AG20443 (cell line): ENCODE data around the gene EVX1.

Experiments used
- DNase-seq: peaks from one replicate; pipeline ENCODE4 v3.0.0; 2012; ENCODE audit warnings: low spot score, mixed read lengths

EVX1 gene

DNA sequence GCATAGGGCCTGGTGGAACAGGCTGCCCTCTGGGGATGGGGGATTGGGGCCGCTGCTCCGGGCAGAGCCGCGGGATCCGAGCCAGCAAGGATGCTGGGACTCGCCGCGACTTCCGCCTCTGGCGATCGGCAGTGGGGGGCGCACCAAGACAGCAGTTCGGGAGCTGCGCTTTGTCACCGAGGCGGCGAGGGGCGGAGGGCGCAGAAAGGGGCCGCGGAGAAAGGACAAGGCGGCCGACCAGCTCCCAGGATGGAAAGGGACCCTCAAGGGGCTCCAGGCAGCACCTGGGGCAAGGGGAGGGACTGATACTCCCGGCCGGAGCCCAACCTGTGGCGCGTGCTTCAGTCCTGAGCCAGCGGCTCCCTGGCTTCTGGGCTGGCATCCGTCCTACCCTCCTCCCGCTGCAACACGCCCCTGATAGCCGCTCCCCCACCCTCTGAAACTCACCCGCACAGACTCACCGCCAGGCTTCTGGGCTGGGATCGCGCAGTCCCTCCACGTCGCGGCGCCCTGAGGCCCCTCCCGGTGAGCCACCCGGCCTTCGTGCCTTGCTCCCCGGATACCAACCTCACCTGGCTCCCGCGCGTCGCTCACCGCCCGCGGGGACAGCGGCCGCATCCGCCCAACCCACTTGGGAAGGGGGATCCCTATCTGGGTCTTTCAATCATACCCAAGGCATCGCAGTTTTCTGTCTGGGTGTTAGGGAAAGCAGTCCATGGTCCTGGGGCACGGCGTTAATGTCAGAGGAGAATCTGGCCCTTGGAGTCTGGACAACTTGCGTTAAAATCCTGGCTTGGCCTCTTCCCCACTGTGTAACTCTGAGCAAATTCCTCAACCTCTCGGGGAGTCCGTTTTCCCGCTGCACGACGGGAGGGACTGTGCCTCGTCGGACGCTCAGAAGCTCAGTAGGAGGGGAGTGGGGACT, 7.0 kb upstream of the EVX1 start:
- peak; percentile 75 for DNase-seq

DNA sequence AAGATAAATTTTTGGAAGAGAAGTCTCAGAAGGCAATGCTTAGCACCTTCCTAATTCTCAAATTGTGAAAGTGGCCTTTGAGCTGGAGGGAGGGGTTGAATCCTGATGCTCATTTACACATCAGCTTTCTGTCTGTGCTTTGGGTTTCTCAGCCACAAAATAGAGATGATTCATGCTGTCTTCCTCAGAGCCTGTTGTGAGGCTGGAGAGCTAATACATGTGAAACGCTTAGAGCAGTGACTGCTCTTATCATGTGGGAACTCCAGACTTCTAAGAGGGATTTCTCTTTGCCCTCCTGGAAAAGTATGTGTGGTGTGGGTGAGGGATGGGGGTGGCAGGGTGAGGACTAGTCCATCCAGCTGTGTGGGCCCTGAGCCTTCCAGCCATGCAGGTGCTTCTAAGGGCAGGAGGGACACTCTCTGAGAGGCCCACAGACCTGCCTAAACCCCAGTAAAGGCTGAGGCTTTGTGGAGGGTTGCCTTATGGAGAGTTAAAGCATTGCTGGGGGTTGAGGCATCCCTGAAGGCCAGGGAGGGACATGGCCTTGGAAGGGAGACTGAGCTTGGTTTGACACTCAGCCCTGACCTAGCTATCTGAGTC, 4.8 kb upstream of the EVX1 start:
- DNase-seq: peak; percentile 78

DNA sequence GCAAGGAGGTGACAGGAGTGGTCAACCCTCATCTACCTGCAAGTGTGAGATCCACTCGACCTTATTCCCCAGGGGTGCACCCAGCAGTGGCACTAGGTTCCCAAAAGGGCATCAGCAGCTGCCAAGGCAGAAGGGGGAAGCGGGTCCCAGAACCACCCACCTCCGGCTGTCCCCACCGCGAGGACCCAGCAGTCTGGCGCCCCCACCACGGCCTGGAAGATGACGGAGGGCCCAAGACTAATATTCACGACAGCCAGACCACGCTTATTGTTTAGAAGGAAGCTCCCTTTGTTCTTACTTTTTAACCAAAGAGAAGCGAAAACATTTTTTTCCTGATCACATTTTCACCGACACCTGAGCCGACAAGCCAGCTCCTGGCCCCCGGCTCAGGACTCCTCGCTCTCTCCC, 3.6 kb upstream of the EVX1 start:
- DNase-seq: no peak

DNA sequence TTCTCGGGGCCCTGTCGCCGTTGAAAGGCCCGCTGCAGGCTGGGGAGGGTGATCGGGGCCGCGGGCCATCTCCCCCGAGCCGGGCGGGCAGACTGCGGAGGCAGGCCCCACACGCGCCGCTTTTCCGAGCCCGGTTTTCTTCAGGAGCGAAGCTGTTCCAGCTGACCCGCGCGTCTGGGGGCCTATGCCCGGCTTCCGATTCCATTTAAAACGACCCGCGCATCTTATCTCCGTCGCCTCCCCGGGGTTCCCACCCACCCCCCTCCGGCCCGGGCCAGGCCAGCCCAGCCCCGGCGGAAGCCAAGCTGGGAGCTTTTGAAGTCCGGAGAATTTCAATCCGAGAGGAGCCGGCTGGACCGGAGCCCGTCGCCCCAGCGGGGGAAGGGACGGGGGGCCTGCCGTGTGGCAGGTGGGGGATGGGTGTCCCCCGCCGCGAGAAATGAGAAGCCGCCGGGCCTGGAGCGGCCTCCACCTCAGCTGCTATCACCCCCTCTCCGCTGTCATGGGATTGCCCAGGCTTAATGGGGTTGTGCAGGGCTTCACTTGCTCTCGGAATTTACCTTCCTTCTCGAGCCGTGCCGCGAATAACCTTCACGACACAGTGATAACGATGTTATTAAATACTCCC, 3.1 kb upstream of the EVX1 start:
- no peak for DNase-seq

DNA sequence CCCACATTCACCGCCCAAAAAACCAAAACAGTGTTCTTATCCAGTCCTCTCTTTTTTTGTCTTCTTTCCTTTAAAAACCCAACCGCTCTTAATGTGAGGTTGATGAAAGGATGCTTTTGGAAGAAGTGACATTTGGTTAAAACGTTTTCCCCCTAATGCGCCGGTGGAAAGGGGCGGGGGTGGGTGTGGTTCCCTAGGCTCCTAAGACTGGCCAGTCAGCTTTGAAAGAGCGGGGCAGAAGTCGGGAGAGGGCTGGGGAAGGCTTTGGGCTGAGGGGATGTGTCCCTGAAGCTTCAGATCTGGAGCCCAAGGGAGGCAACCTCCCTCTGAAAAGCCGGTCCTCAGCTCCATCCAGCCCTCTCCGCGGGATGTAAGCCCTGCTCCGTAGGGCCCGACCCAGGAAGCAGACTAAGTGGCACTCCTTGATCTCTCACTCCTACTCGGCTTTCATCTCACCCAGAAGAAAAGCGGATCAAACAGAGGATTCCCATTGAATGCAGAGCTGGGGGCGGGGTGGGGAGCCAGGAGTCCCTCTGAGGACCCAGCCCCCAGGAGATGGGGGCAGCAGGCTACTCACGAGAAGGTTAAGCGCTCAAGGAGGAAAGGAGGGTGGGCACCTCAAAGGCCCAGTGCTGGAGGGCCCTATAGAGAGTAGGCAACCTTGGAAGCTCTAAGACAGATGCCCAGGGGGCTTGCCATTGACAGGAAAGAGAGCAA, 2.4 kb upstream of the EVX1 start:
- DNase-seq: no peak

DNA sequence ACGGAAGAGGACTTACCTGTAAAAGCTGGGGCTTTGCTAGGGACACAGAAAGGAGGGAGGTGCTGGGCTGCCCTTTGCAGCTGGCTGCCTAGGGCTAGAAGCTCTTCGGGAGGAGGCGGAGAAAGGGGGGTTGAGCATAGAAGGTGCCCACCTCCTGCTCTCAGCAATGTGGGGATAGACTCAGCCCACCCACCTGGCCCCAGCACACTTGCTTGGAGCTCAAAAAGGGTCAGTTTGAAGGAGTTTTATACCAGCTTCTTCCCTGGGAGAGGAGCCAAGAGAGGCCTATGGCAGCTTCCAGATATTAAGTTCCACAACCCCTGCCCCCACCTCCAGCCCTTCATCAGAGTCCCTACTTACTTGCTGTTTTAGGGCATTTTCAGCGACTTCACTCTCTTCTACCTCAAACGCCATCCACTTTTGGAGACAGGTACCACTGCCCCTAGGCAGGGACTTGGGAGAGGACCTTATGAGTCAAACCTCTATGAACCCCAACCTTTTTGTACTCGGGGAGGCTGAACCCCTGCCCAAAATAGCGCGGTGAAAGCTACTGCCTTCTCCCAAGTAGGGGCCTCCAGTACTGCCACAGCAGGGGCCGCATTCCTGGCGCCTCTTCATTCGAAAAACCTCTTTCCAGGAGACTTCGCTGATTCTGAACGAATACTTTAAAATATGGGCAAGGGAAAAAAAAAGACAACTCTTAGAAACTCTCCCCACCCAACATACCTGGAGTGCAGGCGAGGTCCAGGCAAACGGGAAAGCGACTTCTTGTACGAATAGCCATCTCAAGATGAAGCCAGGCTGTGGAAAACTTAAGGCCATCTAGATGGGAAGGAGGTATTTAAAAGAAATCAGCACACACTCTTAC, 1.2 kb upstream of the EVX1 start:
- DNase-seq: no peak

DNA sequence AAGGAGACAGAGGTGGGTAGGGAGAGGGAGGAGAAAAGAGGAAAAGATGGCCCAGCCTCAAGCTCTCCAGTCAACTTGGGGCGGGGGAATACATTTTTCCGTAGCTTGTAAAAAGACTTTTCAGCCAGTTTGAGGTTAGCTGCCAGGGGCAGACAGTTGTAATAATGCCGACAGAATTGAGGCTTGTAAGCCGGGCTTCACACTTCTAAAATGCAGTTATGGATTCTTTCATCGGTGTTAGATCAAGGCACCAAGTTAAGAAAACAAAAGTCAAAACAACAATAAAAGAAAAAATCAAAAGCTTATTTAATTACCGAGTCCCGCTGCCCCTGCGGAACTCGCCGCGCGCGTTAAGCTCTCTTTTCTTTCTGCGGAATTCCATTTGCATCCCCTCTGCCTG, 448 bp upstream of the EVX1 start:
- no peak for DNase-seq

DNA sequence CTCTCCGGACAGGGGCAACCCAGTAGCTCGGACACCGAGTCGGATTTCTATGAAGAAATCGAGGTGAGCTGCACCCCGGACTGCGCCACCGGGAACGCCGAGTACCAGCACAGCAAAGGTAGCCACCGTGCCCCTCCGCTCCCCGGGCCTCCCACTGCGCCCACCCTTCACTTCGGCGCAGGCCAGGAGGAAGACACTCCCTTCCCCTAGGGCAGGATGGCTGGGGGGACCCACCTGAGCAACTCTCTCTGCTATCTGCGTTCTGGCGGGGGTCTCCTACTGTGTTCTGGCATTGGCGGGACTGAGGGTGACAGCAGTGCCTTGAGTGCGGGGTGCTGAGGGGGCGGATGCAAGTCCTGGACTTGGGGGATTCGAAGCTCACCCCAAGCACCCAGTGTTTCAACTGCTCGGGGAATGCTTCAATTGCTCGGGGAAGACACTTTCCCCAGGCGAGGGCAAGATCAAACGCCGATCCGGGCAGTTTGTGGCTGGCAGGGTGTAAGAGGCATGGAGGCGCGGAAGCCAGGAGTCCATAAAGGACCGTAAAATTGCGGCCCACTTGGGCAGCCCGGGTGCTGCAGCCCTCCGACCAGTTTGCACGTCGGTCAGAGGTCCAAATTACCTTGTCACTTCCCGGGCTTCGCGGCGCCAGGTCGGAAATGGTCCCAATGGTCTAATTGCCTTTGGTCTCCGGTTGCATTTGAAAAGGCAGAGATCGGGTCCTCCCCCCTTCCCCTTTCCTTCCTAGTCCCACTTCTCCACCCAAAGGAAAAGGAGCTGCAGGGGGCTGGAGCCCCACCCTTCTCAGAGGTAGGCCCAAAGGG, 950 bp downstream of the EVX1 start:
- DNase-seq: no peak

DNA sequence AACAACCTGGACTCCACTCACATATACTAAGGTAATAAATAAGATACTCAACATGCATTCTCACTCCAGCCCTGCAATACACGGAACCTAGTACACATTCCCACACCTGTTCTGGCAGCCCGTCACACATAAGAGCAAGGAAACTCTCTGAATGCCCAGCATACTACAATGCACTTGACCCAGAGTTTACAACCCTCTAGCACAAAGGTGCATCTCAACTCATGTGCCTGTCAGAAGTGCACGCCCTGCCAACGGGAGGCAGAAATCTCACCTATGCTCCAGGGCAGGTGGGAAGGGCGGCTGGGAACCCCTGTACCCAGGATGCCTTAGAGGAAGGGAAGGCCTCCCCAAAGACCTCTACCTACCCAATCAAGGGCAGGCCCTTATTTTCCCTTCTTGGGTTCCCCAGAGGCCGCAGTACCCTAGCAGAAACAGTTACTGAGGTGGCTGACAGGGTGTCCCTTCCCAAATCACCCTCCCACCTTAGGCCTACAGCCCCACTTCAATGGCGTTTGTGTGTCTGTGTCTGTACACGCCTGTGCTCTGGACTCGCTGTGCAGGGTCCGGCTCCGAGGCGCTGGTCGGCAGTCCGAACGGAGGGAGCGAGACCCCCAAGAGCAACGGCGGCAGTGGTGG, 2.0 kb downstream of the EVX1 start:
- DNase-seq: no peak

DNA sequence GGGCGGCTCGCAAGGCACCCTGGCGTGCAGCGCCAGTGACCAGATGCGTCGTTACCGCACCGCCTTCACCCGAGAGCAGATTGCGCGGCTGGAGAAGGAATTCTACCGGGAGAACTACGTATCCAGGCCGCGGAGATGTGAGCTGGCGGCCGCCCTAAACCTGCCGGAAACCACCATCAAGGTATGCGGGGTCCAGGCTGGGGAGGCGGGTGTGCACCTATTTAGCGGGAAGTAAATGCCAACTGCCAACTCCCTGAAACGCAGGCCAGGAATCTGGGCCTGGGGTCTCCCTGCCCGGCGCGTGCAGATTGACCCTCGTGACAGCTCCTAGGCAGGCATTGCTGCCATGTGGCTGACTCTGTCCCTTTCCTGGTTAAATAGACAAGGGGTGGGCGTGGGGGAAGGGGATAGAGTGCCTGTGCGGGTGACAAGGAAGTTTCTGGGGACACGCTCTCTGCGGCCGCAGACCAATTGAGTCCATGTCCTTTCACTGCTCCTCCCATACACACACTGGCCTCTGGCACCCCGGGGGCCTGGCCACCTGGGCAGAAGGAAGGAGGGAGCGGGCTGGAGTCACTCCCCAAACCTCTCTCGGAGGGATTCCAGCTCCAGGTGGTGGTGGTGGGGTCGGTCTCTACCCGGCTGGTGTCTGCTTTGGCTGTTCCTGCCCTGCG, 2.7 kb downstream of the EVX1 start:
- DNase-seq: no peak

DNA sequence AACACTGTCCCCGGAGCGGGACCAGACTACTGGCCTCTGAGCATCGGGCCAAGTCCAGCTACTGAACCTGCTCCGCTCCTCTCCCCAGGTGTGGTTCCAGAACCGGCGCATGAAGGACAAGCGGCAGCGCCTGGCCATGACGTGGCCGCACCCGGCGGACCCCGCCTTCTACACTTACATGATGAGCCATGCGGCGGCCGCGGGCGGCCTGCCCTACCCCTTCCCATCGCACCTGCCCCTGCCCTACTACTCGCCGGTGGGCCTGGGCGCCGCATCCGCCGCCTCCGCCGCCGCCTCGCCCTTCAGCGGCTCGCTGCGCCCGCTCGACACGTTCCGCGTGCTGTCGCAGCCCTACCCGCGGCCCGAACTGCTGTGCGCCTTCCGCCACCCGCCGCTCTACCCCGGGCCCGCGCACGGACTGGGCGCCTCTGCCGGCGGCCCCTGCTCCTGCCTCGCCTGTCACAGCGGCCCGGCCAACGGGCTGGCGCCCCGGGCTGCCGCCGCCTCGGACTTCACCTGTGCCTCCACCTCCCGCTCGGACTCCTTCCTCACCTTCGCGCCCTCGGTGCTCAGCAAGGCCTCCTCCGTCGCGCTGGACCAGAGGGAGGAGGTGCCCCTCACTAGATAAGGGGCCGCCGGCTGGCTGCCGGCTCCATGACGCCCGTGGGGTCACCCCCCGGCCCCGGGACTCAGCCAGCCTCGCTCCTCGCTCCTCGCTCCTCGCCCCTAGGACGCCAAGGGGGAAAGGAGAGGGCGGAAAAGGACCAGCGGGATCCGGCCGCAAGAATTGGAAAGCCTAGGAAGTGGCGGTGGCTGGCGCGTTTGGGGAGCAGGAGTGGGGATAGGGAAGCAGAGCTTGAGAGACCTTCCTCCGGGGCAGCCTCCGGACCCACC, 3.4 kb downstream of the EVX1 start:
- DNase-seq: peak; percentile 35

DNA sequence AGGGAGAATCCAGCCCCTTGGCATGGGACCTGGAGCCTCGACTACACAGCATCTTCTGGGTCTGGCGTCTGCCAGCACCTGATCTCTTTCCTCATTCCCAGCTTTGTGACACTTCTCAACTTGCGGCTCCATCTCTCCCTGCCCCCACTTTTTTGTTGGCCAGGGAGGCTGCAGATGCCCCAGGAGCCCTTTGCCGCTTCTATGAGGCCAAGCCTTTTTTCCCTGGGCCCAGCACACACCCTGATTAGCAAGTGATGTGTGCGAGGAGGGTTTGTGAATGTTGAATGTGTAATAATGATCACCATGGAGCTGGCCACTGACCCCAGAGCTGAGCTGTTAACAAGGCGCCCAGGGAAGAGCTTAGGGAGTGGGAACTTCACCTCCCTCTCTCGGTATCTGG, 4.4 kb downstream of the EVX1 start:
- DNase-seq: no peak

DNA sequence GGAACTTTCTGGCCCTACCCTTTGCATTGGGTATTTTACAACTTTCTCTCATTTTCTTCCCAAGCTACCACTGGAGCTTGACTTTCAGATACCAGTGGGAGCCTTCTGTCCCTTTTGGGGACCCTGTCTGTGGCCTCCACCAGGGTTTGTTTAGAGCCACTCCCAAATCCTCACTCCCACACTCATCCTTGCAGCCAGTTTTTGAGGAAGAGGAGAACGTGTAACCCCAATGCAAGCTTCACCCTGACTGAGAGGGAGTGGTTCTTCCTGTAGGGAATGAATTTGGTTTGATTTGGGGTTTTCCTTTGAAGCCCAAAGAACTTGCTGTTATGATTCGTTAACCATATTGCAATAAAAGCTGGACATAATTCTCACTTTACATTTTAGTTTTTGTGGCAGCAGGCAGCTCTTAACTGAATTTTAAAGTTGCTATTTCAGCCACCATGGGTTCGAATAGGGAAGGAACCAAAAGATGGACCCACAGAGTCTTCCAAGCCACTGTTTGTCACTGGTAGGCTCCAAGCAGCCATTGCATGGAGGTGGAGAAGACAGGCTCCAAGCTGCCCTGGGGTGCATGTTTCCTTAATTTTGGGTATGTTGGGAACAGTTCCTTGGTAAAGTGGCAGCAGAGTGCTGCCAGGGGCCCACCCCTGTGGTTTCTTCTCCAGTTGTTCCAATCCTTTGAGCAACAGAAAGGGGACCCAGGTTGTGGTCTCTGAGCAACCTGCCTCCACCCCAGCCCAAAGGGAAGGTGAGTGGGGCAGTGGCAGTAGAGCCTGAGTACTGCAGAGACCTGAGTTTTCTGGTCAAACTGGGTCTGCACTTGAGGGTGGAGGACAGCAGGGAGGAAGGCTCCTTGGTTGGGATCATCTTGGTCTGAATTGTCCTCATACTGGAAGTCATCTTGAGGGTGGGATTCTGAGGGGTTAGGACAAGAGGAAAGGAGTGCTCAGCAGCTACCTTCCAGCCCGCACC, 5.1 kb downstream of the EVX1 start:
- no peak for DNase-seq

DNA sequence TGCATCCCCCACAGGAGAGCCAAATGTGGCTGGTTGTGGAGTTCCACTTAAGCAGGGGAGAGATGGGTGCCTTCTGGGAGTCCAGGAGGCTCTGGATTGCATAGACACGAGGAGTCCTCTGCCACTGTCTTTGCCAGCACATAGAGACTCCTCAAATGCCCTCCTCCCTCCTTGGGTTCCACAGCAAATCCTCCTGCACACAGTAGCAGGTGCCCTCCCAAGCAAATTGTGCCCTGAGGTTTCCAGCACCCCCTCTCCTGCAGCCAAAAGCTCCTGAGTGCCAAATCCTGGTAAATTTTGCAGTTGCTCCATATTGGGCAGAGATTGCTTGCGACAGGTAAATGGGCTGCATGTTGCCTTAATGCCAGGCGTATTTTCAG, 5.8 kb downstream of the EVX1 start:
- no peak for DNase-seq

DNA sequence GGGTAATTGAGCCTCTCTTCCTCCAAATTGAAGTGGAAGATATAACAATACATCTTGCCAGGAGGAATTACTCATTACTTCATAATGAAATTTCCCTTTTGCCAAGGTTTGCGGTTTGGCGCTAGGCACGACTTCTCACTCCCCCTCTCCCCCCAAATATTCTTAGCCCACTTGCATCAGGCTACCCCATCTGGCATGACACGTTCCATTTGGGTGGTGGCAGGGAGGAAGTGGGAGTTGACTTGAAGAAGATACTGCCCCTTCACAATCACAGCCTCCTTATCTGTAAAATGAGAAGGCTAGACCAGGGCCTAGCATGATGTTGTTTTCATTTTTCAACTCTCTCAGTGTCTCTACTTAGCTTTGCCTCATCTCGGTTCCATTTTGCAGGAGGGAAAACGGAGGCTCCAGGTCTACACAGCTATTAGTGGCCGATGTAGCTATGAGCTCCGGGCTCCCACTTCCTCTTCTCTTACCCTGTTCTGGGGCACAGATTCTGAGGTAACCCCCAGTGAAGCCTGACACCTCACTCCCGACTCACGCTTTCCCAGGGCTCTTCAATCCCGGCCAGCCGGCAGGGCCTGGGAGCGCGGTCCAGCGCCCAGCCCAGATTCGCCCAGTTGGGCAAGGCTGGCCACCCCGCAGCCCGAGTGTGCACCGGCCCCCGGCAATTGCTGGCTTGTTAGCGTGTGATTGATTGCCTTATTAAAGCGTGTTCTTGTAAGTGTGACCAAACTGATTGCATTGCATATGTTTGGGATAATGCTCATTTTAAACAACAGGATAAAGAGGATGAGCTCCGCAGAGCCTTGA, 6.5 kb downstream of the EVX1 start:
- DNase-seq: peak; percentile 92

DNA sequence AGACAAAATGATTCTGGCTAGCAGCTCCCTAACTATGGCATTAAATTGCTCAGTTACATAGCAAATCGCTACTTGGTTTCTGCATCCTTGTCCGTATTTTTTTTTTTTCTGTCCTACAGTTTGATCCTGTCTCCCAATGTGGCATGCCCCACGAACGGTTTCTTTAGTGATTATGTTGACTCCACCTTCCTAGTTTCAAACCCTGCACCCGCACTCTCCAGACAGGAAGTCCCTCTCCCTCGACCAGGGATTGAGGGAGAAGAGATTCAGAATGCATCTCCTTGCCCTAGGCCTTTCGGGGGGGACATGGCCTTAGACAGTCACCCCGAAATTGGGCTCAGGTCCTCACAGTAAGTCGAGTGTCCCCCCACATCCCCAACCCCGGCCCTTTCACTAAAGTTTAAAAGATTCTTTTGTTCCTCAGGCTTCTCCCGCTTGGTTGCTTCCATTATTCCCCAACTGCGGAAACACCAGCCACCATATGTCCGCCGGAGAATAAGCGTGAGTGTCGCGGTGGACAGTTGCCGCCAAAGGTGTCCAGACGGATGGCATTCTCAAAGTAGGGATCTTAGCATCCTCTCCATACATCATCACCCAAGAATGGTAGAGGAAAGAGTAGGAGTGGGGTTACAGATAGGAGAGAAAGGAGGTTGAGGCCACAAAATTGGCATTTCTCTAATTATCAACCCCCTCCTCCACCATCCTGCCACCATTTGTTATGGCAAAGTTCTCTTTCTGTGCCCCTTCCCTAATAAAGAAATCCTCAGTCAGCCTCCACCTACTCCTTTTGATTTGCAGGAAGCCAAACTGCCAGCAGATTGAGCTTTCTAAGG, 7.3 kb downstream of the EVX1 start:
- no peak for DNase-seq
